ENCODE results near the gene KCNQ4.
A peak's percentile ranks its signal among the peaks of the same experiment; 100 is the strongest.

The KCNQ4 gene

DNA sequence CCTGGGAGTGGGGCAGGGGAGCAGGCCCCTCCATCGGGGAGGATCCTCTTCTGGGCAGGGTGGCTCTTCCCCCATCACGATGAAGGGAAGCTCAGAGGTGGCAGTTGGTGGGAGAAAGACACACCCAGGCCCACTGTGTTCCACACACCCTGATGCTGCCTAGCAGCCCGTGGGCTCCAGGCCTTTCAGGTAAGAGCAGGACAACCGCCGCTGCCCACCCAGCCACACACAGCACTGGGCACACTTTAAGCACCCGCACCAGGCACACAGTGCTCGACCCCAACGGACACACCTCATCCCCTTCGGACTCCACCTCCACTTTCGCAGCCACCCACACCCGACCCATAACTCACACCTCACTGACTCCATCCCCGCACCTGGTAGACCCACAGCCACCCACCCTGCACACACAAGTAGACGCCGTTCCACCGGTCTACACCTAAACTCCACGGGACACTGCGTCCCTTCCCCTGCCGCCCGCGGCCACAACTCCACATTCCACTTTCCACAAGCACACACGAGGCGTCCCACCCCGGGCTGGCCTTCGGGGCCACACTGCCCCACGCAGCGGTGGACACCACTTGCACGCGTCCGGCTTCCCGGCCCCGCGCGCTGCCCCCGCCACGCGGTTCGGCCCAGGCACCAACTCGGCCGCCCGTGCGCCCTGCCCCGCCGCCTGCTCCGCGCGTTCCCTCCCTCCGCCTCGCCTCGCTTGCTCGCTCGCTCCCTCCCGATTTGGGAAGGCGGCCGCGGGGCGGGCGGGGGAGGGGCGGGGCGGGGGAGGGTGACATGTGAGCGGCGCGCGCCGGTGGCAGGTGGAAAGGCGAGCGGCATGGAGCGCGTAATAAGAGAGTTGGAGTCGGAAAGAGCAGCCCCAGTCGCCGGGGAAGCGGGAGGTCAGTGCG lies at the start of gene KCNQ4:
KCNQ4 (plus strand) TSS at position 787 of the 905 bp plus-strand sequence. CDS start 307 bp downstream, outside the sequence.
- DNase-seq (ENCODE audit: low spot score): peak; percentile 47

DNA sequence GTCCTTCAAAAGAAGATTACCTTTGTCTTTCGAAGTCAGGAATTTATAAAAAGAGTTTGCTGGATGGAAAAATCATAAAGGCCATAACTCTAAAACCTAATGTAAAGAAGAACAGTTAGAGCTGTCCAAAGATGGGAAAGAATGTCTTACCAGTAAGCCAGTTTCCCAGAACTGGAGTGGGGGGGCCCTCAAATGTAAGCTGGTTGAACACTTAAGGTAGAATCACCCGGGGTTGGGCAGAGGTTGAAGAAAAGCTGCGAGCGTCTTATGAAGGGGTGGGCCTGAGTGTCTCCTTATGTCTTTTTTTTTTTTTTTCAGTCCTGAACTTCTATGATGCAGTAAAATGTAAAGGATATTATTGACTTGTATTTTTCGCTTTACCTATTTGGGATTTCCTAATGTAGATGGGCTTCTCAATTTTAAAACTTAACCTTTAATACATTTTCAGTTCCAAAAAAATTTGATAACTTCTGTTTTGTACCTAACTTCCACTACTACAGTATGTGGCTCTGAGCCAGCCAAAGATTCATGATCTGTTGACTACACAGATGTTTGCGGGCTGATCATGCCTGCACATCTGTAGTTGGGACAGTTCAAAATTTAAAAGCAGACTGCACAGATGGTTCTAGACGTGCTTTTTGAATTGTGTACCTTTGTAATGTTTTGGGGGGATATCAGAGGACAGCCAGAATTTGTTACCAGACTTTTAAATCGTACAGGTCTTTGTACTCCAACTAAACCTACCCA lies 48.5 kb upstream of the KCNQ4 start:
- DNase-seq (ENCODE audit: low spot score): no peak

DNA sequence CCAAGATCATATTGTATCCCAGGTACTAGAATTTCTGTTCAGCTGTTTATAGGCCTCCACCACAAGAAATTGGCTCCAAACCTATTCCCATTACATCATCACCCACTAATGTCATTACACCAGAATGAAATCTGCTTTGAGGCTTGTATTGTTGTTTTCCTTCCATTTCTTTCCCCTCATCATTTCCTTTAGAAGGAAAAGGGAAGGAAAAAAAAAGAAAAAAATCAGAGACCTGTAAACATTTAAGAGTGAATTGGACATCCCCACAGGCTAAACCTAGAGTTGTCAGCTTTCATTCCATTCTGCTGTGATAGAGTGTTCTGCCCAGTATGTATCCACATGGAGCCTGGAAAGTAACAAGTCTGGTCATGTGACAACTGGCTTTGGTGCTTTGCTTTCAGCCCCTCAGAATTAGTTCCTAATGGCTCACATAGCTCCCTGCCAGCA lies 47.5 kb upstream of the KCNQ4 start:
- no peak for DNase-seq (ENCODE audit: low spot score)

DNA sequence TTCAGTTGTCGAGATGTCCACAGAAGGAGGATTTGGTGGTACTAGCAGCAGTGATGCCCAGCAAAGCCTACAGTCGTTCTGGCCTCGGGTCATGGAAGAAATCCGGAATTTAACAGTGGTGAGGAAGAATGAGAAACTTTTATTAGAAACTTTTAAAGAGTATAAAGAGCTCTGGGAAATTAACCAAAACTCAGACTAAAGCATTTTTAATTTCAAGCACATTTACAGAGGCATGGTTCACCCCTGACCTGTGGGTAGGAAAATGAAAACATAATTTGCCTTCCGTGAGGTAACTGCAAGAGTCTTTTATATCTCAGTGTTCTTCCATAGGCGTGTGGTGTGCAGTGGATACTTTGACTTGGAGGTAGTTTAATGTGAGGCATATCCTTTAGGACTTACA lies 44.8 kb upstream of the KCNQ4 start:
- DNase-seq (ENCODE audit: low spot score): no peak

DNA sequence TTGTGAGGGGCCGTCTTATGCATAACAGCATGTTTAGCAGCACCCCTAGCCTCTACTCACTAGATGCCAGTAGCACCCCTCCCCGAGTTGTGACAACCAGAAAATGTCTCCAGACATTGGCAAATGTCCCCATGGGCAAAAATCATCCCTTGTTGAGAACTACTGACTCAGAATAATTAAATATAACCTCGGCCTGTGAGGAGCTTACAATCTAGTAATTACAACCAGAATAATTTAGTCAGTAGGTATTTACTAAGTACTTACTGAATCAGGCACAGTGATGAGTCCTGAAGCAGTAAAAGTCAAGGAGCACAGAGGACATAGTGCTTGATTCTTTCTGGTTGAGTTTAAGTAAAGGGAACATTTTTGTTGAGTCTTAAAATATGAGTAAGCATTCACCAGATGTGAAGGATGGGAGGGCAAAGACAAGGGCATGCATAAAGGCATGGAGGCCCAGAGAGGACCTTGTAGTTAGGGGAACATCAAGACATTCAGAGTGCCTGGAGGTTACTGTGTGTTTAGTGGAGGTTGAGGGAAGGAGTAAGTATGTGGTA lies 44.1 kb upstream of the KCNQ4 start:
- no peak for DNase-seq (ENCODE audit: low spot score)

DNA sequence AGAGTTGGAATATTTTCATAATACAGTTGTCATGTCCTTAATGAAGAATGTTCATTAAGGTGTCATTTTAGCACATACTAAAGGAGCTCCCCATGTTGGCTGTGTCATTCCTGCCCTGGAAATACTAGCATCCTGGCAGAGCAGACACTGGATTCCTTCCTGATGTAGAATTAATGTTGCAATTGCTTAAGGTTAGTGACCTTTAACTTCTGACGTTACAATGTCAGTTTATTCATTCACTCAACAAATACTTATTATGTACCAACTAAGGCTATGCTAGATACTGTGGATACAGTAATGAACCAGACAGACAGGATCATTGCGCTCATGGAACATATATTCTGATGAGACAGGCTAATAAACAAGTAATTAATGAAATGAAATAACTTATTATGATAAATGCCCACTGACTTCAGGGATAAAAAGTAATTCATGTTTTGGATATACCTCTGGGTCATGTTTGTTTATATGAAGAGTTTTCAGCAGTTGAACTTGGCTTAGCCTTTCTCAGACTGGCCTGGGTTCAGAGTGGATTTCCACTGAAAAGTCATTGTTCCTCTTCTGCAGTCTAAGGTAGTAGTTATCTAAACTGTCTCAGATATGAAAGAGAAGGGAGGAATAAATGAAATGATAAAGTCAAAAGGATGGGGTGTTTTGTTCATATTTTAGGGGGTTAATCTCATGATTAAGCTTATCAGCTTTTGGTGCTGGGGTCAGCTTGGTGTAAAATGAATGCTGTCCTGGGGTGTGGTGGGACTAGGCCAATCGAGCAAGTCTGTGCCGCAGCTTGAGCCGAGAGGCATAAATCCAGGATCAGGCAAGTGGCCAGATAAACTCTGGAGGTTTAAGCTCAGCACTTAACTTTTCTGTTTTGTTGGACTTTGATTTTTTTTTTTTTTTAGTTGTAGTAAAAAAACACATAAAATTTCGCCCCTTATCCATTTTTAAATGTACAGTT lies 43.3 kb upstream of the KCNQ4 start:
- peak; percentile 20 for DNase-seq (ENCODE audit: low spot score)

DNA sequence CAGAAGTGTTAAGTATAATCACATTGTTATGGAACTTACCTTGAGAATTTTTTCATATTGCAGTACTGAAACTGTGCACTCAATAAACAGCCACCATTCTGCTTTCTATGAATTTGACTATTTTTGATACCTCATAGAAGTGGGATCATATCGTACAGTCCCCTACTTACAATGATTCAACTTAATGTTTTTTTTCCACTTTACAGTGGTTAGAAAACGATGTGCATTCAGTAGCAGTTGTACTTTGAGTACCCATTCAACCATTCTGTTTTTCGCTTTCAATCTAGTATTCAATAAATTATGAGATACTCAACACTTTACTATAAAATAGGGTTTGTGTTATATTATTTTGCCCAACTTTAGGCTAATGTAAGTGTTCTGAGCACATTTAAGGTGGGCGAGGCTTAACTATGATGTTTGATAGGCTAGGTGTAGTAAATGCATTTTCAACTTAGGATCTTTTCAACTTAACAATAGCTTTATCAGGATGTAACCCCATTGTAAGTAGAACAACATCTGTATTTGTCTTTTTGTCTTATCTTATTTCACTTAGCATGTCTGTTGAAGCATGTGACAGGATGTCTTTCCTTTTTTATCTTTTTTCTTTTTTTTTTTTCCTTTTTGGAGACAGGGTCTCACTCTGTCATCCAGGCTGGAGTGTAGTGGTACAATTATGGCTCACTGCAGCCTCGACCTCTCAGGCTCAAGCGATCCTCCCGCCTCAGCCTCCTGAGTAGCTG lies 42.4 kb upstream of the KCNQ4 start:
- no peak for DNase-seq (ENCODE audit: low spot score)

DNA sequence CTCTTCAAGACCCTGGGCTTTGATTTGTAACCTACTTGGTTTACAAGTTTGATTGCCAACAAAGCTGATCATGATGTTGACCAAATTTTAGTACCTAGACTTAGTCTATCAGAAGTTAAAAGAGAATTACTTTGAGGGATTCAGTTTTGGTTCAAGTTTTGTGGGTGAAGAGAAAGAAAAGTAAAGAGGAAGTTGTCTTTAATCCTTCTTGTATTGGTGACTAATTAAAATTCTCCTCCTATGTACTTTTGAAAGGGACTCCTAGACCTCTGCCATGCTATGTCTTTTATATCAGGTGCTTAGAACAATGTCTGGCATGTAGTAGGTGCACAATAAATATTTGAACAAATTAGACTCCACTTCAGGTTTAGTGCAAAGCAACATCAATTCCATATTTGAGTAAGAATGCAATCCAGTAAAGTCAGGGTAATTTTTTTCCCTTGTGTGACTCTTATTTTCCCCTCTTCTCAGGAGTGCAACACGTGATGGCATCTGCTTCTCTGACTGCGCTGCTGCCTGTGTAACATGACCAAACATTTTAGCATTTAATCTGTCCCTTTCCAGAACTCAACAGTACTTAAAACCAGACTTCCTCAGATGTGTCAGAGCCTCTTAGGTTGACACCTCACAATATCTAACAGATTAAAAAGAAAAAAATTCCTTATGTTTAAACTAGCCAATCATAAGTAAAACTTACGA lies 41.1 kb upstream of the KCNQ4 start:
- DNase-seq (ENCODE audit: low spot score): no peak

DNA sequence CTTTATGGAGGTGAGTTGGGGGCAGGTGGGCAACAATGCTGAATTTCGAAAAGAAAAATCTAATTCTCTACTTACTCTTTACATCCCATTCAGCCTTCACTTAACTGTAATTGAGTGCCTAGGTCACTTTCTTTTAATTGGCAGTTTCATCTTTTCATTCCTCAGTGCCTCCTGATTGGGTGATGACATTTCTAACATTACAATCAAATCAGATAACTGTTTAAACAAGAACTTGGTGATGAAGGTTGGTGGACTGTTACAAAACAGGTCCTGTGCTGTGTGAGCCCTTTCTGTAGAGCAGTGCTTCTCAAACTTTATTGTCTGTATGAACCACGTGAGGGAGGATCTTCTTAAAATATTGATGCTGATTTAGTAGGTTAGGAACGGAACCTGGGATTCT lies 40.1 kb upstream of the KCNQ4 start:
- no peak for DNase-seq (ENCODE audit: low spot score)

DNA sequence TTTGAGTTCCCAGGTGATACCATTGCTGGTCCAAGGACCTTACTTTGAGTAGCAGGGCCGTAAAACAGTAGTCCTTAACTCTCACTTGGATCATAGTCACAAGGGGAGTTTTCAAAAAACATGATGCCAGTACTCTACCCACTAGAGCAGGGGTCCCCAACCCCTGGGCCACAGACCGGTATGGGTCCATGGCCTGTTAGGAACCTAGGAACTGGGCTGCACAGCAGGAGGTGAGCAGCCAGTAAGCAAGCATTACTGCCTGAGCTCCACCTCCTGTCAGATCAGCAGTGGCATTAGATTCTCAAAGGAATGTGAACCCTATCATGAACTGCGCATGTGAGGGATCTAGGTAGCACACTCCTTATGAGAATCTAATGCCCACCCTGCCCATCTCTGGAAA lies 39.7 kb upstream of the KCNQ4 start:
- DNase-seq (ENCODE audit: low spot score): no peak

DNA sequence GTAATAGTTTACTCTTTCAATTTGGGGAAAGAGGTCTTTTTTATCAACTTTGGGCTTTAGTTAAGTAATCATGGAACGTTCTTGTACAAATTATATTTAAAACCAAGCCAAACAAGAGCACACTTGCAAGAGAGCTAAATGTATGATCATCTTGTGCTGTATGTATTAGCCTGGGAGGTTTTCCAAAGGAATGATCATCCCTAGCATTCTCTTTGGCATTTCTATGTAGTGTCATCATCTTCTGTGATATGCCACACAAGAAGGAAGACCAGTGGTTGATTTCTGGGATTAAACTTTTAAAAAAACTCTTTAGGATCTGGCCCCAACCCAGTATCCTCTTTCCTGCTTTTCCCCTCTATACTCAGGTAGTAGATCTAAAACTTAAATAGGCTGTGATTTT lies 38.4 kb upstream of the KCNQ4 start:
- DNase-seq (ENCODE audit: low spot score): no peak

DNA sequence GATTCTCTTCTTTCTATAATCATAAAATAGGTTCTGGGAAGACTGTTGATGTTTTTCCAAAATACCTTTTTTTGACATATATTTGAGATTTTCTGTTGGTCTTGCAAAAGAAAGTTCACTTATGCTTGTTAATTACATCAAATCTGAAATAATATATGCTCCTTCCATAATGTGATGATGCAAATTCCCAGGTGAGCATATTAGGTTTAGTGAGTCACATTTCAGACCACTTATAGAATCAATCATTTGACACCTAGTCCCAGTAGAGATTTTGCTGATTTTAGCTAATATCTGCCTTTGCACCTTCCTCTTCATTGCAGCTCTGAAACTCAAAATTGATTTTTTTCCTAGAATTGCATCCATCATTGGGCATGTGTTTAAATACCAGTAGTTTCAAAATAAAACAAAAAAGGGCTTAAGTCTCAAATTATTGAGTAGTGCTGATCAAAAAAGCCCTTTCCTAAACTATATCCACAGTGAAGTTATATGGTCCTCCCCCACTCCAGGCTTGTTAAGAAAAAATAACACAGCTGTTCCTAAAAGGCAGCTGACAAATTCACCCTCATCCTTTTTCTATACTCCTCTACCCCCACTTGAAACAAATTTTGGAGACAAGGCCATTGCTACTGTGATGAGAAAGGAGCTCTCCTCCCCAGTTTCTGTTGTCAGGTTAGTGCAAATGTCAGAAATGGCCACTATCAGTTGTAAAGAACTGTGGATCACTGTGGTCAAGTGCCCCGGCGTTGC lies 37.1 kb upstream of the KCNQ4 start:
- DNase-seq (ENCODE audit: low spot score): no peak

DNA sequence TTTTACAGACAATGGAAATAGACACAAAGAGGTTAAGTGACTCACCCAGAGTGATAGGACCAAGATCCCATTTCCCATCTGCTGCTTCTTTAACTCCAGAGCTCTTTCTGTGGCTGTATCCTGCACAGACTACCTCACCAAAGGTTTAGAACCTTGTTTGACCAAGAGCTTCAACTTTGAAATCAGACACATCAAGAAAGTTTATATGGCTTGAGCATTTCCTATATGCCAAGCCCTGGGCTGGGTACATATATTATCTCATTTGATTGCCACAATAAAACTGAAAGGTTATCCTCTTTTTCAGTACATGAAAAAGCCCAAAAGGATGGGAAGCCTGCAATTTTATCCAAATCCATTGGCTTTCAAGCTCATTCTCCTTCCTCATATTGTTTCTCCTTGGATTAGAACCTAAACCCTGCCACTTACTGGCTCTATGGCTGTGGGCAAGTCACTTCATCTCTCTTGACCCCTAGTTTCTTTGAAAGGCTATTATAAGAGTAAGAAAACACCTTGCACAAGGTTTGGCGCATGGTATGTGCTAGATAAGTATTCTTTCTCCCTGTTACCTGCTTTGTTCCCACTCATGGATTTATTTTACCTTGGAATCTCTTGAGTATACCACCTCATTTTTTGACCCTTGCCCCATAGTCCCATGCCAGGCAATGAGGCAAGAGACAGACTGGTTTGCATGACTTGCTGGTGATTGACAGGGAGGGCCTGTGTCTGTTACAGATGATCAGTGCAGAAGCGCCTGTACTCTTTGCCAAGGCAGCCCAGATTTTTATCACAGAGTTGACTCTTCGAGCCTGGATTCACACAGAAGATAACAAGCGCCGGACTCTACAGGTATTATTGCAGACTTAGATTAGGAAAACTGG lies 34.5 kb upstream of the KCNQ4 start:
- DNase-seq (ENCODE audit: low spot score): no peak

DNA sequence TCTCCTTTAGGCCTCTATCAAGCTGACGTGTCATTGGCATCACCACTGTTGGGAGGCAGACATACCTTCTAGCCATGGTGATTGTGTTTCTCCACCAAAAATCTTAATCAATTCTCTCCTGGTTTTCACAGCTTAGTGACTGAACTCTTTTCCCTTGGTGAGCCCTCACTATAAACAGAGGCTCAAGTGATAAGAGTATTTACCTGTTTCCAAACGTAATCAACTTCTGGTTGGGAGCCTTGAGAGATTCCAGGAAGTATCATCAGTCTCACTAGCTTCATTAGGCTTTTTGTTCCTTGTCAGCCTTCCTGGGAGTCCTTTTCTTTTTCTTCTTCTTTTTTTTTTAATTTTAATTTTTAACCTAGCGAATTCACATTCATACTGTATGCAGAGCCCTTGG lies 33.8 kb upstream of the KCNQ4 start:
- no peak for DNase-seq (ENCODE audit: low spot score)

DNA sequence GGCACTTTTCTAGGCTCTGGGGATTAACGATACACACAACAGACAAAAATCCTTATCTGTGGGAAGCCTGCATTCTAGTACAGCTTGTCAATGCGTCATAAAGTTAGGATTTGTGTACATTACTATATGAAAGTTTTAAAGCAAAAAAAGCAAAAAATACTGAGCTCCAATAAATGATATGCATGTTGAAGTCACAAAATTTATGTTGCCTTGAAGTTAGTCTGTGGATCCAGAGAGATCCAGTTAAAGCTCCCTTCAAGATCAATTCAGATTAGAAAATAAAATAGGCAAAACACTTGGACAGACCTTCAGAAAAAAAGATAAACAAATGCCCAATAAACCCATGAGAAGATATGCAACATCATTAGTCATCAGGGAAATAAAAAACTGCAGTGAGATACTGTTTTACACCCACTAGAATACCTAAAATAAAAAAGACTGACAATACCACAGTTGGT lies 33.1 kb upstream of the KCNQ4 start:
- DNase-seq (ENCODE audit: low spot score): no peak

DNA sequence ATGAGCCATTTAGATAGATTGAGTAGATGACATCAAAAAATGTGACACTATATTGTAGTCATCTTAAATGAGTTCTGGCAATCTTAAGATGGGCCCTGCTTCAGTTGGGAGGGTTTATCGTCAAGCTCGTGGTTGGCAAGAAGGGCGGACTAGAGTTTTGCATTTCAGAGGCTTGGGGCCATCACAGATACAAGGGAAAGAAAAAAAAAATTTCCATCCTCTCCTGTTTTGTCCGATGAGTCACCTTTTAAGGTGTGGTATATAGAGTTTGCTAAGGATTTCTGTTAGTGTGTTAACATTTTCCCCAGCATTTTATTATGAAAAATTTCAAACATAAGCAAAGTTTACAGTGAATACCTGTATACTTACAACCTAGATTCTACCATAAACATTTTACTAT lies 31.8 kb upstream of the KCNQ4 start:
- DNase-seq (ENCODE audit: low spot score): no peak

DNA sequence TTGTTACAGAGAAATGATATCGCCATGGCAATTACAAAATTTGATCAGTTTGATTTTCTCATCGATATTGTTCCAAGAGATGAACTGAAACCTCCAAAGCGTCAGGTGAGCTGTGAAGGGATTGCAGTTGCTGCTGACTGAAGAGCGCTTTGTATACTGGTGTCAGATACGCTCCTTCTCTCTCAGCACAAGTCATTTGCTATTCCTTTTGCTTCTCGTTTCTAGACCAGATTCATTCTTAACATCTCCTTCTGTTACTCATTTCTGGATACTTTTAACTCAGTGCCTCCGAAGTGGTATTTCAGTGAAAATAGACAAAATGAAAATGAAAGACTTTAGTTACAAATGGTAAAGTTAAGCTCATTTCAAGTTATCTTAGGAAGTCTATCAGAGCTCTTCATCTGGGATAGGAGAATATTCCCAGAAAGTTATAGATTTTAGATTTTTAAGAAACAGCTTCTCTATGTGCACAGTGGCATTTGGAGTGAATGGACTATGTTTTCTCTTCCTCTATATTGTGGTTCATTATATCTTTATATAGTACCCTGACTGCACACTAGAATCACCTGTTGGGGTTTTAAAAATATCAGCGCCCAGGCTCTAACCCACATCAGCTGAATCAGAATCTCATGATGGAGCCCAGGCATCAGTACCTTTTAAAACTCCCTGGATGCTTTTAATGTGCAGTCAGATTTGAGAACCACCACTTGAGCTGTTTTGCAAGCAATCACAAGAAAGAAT lies 30.3 kb upstream of the KCNQ4 start:
- DNase-seq (ENCODE audit: low spot score): no peak

DNA sequence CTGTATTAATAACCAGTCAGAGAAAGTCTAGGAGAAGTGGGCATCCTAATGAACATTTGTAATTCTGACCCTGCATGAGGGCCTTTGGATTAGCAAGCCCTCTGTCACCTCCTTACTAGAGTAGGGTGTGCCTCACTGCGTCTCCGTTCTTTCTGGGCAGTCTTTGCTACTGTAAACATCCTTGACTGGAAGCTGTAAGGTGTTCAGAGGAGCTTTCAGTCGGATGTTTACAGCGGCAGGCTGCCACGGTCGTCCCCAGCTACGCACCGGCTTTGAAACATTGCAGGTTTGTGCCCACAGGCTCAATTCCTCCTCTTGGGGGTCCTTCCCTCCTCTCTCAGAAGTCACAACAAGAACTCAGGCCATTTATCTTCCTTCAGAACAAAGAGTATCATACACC lies 29.4 kb upstream of the KCNQ4 start:
- DNase-seq (ENCODE audit: low spot score): no peak
